Left cardiac atrium (tissue), 4 donors: Measurements from ENCODE around the gene KCNH6. TPM values are rescaled to one million over a fixed set of nuclear protein-coding genes. Genes with fewer than 3 reads are reported as not detected.

Experiments
- ATAC-seq, 2 donors: fragments of 200-7000 bp; cut with Tn5 transposase; one replicate each; pipeline ENCODE4 v1.9.1; 2020; ENCODE audit warnings: mild to moderate bottlenecking in 2 of 2, moderate library complexity in 2 of 2
- DNase-seq: peaks from one replicate; pipeline ENCODE4 v3.0.0-alpha.2; 2020
- intact Hi-C, 2 donors: fragments of 100-400 bp; cut with DNase I; formaldehyde crosslinking; loops; one replicate each; pipeline versions ENCODE4 v1.14.1 to v1.15.1; 2022 to 2023
- total RNA-seq, 2 donors: library from RNA; stranded (reverse); fragmentation: NEBNext Ultra II Directional; extraction: Animal tissue kit (Norgen Biotek cat#: 25700); gene quantifications; one replicate each; pipeline ENCODE4 v1.2.1, GENCODE V29; 2021
- donor health status: DM: no; HTN: yes; CAD: no.
- donor health status: DM: no; HTN: yes; CAD: no; lungs with severe emphysema.
- donor health status: DM: yes; HTN: yes; CAD: no.
- donor health status: Dilated cardiomyopathy.

KCNH6 gene
- total RNA-seq, 2 donors from 2014 or later, result not detected

DNA sequence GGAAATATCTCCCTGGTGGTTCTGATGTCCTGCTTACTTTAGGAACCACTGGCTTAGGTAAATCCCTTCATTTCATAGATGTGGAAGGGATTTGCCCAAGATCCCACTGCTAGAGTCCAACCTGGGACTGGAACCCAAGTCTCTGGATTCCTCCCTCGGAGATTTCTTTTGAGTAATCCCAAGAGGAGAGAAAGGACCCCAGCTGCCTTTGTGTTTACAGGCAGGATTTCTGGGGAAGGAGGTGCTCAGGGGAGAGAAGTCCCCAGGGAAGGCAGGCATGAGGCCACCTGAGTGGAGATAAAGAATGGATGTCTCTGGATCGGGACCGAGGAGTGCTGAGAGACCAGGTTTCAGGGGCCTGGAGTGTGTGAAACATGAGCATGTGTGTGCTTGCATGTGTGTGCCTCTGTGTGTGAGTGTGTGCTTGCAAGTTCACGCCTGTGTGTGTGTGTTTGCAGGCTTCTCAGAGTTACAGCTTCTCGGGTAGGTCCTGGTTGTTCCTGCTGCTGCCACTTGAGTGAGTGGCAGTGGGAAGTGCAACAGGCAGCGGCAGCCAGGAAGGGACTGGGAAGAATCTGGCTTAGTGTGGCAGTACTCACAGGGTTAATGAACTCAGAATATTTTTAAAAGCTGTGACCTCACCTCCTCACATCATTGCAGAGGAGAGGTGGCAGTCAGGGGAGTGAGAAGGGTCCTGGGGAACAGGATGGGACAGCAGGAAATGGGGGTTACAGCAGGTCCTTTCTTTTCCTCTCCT, 2.2 kb downstream of the KCNH6 start:
- intact Hi-C loops, result no loop called here
- ATAC-seq, result no peak
- DNase-seq, result no peak

DNA sequence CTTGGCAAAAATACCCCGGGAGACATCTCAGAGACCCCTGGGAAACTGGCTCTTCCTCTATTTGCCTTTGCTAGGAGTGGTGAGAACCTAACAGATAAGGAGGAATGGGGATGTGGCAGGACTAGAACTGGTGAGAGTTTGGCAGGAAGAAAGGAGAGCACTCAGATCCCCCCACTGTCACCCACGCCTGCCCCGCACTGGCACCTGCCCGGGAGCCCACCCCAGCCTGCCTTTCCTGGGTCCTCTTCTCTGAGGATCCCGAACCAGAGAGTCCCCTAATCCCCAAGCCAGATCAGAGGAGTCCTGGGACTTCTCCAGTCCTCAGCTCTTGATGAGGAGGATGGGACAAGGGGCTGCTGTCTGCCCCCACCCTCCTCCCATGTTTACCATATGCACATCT, 3.7 kb downstream of the KCNH6 start:
- DNase-seq (no peak), ATAC-seq (no peak)
- intact Hi-C loops, result no loop called here

DNA sequence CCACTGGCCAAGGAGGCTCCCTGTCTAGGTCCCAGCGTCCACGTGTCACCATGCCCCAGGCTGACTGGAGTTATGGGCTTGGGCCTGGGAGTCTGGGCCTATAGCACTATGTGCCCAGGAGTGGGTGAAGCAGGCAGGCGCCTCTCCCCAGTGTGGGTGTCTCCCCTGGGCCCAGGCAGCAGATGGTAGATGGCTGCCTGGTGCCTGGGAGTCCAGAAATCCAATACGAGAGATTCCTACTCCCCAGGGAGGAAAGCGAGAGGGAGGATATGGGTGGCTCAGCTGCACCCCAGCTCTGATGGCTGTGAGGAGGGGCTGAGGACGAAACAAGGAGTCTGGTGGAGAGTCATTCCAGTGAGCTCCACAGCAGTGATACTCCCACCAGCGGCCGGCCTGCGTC, 5.0 kb downstream of the KCNH6 start:
- ATAC-seq (no peak), DNase-seq (no peak)
- intact Hi-C loops, result no loop called here

- DNase-seq (no peak), ATAC-seq (peak; percentile 26 to 63)
- intact Hi-C loops, result no loop called here
Measured at GRCh38 chr17:63529711-63530556, 6.8 kb downstream of the KCNH6 start.

DNA sequence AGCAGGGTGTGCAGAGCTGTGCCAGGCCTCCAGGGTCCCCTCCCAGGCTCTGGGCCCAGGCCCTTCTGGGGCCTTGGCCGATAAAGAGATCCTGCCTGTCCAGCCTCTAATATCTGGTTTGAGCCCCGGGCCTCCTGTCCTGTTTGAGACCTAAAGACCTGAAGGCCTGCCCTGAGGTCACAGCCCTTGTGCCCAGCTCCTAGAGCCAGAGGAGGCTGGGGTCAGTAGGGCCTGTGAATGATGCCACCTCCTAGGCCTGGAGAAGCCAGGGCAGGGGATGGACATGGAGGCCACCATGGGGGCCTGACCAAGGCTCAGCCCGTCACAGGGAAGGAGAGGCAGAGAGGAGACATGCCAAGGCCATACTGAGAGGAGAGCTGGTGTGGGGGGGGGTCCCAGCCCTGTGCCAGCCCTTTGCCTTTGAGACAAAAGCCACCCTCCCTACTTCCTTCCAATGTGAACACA, 7.4 kb downstream of the KCNH6 start:
- no peak for DNase-seq

GRCh38 chr17:63531022-63531965, 8.1 kb downstream of the KCNH6 start:
- intact Hi-C loops, result no loop called here
- no peak for ATAC-seq
- DNase-seq, result no peak

More for the DNA sequence above, 7.4 kb downstream of the KCNH6 start:
- intact Hi-C loops, result no loop called here
- no peak for ATAC-seq

DNA sequence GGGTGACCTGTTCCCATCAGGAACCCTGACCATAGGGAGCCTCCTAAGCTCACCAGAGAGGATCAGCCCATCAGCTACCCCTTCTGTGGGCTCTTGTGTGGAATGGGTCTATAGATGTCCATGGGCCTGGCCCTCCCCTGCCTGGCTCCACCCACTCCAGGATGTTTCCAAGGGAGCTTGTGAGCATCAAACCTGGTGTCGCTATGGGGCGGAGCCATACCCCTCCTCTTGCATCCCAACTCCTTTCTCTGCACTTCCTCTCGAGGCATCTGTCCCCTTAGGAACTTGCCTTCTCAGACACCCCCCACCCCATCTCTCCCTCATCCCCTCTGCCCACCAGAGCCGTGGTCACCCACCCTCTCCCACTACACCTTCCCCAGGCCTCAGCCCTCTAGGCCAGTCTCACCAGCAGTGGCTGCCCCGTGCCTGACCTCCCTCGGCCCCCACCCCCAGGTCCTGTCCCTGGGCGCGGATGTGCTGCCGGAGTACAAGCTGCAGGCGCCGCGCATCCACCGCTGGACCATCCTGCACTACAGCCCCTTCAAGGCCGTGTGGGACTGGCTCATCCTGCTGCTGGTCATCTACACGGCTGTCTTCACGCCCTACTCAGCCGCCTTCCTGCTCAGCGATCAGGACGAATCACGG, 10.4 kb downstream of the KCNH6 start:
- no peak for ATAC-seq
- DNase-seq, result no peak
- intact Hi-C loops, result no loop called here

DNA sequence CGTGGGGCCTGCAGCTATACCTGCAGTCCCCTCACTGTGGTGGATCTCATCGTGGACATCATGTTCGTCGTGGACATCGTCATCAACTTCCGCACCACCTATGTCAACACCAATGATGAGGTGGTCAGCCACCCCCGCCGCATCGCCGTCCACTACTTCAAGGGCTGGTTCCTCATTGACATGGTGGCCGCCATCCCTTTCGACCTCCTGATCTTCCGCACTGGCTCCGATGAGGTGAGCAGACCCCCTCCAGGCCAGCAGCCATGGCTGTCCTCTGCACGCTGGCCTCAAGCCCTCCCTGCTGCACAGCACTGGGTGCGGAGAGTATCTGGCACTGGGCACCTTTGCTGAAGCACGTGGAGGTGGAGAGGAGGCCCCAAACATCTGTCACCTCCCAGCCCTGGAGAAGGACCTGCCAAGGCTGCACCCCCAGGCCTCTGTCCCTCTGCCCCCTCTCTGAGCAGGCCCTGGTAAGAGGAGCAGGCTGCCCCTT, 11.0 kb downstream of the KCNH6 start:
- ATAC-seq (no peak), DNase-seq (no peak)
- intact Hi-C loops, result no loop called here

DNA sequence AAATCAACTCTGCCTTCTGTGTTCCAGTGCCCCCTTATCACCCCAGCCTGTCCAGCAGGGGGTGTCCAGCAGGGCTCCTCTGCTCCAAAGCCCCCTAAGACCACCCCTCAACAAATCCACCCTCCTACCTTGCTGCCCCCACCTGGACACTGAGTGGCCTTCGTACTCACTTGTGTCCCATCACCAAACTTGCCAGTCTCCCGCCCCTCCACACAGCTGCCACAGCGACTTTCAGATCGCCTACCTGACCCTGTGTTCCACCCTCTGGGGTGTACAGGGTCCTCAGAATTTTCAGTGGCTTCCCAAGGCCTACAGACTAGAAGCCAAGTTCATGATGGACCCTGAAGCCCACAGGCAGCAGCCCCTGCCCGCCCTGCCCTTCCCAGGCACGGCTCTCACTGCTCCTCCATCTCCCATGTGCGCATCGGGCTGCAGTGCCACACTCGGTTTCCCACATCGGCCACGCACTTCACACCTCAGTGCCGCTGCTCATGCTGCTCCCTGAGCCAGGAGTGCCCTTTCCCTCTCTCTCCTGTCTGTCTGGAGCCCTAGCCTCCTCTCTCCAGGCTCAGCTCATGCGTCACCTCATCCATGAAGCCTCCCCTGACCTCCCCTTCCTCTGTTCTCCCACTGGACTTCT, 11.8 kb downstream of the KCNH6 start:
- ATAC-seq (no peak), DNase-seq (no peak)
- intact Hi-C loops, result no loop called here

GRCh38 chr17:63535640-63536039, 12.5 kb downstream of the KCNH6 start:
- ATAC-seq (no peak), DNase-seq (no peak)
- intact Hi-C loops, result no loop called here

DNA sequence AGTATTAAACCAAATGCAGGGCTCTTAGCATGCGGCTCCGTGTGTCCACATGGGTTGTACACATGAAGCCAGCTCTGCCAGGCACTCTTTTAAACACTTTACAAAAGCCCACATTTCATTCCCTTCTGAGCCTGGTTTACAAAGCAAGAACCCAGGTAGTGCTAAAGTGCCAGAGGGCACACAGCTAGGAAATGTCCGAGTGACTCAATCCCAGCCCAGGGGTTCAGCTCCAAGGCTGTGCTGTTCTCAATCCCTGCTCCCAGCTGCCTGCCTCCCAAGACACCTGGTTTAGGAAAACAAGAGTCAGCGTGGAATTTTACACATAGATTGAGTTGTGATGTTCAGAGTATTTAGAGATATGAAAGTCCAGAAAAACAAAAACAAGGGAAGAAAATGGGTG, 13.8 kb downstream of the KCNH6 start:
- intact Hi-C loops, result no loop called here
- DNase-seq, result no peak
- ATAC-seq, result no peak

GRCh38 chr17:63537991-63538692, 15.0 kb downstream of the KCNH6 start:
- ATAC-seq, result peak in 1 of 2 donors; percentile 18
- intact Hi-C loops, result no loop called here
- DNase-seq, result no peak

- intact Hi-C loops, result no loop called here
- DNase-seq, result no peak
- no peak for ATAC-seq
Measured at GRCh38 chr17:63538693-63539595, 15.8 kb downstream of the KCNH6 start.

- ATAC-seq, result no peak
- intact Hi-C loops, result no loop called here
- no peak for DNase-seq
Measured at GRCh38 chr17:63540590-63540989, 17.4 kb downstream of the KCNH6 start.

GRCh38 chr17:63542218-63542545, 19.0 kb downstream of the KCNH6 start:
- intact Hi-C loops, result no loop called here
- no peak for DNase-seq
- ATAC-seq, result no peak

DNA sequence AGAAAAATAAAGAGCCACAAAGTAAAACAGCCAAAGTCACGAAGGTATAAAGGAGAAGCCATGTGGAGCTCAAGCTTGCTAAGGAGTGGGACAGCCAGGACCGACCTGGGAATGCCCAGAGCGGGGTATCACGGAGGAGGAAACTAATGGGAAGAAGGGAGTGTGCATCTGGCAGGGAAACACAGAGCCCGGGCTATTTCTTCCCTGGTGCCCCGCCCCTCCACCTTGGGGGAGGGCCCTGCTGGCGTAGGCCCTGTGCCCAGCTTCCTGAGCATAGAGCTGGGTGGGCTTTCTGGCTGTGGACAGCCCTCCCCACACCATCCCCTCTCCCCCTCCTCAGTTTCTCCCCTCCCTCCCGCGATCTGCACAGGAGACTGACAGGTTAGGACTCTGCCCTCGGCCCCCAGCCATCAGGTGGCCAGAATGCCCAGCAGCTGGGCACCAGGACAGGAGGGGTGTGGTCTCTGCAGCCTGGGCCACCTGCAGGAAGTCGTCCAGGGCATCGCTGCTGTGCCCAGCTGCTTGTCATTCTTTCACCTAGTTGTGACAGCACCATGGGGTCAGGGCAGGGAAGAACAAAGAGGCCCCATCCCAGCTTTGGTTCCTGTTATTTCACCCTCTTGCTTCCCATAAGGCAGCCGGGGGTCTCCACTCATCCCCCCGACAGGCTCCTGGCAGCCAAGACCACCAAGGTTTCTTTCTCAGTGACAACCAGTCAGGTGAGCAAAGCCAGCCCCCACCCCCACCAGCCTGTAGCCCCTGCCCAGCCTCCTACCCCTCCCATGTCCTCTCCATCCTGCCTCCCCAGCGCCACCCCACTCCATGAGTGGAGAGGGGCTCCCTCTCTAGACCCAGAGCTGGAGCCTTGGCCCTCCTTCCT, 20.0 kb downstream of the KCNH6 start:
- no peak for DNase-seq
- ATAC-seq, result no peak
- intact Hi-C loops, result no loop called here
